GM12875 (cell line): Measurements from ENCODE around the gene PDK2.

Experiments
- H3K4me3 ChIP-seq: one replicate; pipeline ENCODE4 v1.5.1; 2011; ENCODE audit warnings: low read depth, low read length, control low read depth
- TF ChIP-seq, protein P1 (sequence below): IDR thresholded peaks from 2 replicates; pipeline ENCODE4 v1.5.1; 2011; ENCODE audit warnings: low read depth, mild to moderate bottlenecking, control low read depth, inconsistent platforms, low read length, moderate library complexity, borderline replicate concordance; ENCODE audit not compliant: insufficient read depth

The PDK2 gene

DNA sequence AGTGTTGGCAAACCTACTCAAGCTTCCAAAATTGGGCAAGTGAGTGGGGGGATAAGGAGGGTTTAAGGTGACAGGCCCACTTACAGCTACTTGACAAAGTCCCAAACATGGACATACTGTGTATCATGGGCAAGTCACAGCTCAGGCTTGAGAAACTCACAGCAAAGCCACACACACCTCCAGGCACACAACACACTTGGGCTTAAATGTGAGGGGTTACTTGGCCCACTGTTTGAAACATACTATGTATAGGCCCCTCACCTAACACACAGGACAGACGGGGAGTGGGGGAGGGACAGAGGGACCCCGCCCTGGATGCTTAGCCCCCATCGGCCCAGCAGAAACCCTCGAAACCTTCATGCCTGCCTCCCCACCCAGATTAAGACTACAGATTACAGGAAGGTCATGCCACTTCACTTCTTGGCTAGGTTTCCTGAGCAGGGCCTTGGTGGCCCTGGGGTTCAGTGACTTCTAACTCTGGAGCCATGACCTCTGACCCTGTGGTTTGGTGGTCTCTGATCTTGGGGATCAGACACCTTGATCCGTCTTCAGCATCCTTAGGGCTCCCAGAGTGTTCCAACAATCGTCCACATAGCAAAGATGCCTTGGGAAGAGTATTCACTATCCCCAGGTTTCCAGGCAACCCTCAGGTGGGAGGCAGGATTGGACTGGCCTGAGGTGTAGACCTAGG is 37.1 kb downstream of the PDK2 start:
- TF ChIP-seq, protein P1, sequence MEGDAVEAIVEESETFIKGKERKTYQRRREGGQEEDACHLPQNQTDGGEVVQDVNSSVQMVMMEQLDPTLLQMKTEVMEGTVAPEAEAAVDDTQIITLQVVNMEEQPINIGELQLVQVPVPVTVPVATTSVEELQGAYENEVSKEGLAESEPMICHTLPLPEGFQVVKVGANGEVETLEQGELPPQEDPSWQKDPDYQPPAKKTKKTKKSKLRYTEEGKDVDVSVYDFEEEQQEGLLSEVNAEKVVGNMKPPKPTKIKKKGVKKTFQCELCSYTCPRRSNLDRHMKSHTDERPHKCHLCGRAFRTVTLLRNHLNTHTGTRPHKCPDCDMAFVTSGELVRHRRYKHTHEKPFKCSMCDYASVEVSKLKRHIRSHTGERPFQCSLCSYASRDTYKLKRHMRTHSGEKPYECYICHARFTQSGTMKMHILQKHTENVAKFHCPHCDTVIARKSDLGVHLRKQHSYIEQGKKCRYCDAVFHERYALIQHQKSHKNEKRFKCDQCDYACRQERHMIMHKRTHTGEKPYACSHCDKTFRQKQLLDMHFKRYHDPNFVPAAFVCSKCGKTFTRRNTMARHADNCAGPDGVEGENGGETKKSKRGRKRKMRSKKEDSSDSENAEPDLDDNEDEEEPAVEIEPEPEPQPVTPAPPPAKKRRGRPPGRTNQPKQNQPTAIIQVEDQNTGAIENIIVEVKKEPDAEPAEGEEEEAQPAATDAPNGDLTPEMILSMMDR = no peak

DNA sequence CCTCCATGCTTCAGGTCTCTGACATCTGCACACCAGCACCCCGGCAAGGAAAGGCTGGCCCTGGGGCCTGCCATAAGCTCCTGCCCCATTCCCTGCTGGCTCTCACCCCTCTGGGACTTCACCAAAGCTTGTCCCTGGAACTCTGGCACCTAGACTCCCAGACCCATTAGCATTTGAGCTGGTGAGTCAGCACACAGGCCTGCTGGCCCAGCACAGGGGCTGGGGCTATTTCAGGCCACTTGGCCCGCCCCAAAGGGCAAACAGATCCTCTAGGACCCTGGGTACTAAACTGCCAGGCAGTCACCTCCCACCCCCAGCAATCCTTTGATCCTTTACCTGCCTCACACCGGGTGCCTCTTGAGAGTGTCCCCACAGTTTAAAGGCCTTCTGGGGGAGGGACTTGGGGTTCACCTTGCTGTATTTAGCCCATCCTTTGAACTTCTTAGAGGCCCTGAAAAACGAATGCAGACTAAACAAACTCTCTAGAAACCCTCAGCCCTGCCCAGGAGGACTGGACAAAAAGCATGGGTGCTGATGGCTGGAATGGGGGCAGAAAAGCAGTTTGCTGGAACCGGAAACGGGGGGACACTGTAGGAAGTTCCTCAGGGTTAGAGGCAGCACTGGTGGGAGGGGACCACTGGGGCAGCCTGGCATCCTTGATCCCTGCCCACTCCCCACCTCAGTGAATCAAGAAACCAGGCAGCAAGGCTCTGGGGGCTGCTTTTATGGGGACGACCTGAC is 38.0 kb downstream of the PDK2 start:
- H3K4me3 ChIP-seq = no peak overlapping the region
- TF ChIP-seq, protein P1 = no peak

More for the DNA sequence above, 37.1 kb downstream of the PDK2 start:
- no peak overlapping the region for H3K4me3 ChIP-seq

DNA sequence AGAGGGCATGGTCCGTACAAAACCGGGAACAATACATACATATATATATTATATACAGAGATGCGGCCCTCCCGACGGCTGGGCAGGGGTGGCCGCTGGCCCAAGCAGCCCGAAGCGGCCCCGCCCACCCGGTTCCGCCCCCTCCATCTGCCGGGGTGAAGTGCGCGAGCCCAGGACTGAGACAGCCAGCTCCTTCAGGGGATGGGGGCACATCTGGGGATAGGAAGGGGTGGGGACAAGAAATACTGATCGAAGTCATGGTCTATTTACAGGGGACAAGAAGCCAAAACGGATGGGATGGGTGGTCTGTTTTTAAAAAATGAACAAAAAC is 38.6 kb downstream of the PDK2 start:
- H3K4me3 ChIP-seq = no peak overlapping the region
- TF ChIP-seq, protein P1 = no peak

DNA sequence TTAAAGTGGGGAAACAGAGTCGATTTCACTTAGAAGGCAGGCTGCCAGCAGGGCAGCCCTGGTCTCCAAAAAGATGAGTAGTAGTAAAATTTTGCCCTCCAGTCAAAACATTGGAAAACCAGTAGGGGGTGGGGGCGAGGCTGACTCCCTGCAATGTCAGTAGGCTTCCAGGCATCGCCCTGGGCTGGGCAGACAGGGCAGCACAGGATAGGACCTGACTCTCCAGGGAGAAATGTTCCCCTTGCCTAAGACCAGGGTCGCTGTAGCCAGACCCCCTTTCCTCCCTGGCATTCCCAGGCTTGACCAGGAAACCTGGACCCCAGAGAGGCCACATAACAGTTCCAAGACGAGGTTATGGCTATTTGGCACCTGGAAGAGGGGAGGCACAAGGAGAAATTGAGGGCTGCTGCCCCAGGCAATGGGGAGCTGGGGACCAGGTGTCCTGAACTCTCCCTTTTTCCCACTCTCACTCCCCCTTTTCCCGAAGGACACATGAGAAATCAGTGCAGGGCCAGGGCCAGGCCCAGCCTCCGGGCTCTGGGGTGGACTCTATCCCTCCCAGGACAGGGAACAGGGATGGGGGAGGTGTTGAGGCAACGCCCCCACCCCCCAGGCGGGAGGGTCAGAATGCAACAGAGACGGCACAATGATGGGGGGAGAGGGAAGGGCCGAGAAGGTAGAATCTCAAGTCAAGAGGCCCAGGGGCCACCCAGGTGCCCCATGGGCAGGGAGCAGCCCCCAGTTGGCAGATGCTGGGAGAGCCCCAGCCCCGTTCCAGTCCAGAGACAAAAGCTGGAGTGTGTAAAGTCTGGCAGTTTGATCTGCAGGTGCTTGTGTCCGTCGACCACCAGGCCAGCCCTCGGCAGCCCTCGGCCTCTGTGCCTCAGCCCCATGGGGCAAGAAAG is 39.3 kb downstream of the PDK2 start:
- TF ChIP-seq, protein P1 = no peak
- H3K4me3 ChIP-seq = no peak overlapping the region

DNA sequence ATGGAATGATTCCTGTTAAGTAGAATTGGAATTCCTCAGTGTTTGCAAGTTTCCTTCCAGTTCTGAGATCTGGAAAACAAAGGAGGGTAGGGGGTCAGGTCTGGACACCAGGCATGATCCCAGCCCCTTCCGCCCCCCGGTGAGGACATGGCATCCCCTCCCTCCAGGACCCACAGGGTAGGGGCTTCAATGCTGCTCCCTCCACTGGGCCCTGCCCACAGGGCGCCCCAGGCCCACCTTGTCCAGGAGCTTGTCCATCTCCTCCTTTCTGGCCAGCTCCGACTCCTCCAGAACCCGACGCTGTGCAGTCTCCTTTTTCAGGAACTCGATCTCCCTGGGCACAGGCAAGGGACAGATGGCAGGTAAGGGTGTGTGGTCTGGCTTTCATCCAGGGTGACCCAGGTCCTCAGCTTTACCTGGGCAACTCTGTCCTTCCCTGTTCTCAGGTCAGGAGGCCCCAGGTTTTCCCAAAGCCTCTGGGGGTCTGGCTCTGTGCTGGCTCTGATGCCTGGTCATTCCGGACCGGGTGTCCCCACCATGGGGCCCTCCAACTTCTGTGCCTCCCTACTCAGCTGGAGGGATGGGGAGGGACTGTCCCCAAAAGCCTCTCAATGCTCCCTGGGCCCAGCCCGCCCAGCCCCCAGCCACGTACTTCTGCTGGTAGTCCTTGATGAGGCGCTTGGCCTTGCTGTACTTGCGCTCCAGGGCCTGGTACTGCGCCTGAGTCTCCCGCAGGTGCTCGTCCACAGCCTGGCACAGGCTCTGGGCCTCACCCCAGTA is 40.4 kb downstream of the PDK2 start:
- TF ChIP-seq, protein P1 = no peak
- no peak overlapping the region for H3K4me3 ChIP-seq

DNA sequence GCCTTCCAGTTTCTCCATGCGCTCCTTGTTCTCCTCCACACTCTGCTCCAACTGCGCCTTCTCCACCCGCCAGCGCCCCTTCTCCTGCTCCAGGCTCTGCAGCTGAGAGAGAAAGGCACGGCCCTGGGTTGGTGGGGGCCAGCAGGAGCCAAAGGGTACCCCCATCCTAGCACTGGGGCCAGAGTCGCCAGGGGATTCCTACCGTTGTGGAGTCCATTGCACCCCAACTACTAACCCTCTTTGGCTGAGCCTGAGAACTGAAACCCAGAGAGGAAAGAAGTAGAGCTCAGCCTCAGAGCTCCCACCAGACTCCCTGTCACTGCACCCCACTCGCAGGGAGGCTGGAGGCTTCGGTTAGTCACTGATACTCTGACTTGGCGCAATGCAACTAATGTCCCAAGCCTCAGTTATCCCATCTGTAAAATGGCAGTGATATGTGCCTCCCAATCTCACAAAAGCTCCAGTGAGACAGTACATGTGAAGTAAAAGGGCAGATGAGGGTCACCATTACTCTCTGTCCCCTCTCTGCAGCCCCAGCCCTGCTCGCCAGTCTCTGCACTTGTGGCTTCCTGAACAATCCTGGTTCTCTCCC is 41.0 kb downstream of the PDK2 start:
- TF ChIP-seq, protein P1 = no peak
- no peak overlapping the region for H3K4me3 ChIP-seq
